Stimulated activated memory B cell treated with anti-CD40 and anti-IgM and Interleukin-4, amounts not matched to agents 10 μg/mL and 1 μg/mL and 100 μg/mL, for 72 hours (primary cell): ENCODE data around the gene SYTL2.
"Not testable (repeated sequence)": the region's sequence is repeated elsewhere in the genome, so short reads cannot be mapped to it uniquely, and the experiment has no call there.

Source experiments
- ATAC-seq: fragments of 150-1000 bp; cut with Tn5 transposase; 2 replicates; pipeline ENCODE4 v1.10.0; 2021
- H3K27ac Mint-ChIP-seq: one replicate; pipeline ENCODE4 v1.8.0; 2022; ENCODE audit warnings: mild to moderate bottlenecking, mixed read lengths
- H3K27me3 Mint-ChIP-seq: one replicate; pipeline ENCODE4 v1.8.0; 2022; ENCODE audit warnings: mixed read lengths
- H3K36me3 Mint-ChIP-seq: one replicate; pipeline ENCODE4 v1.8.0; 2022; ENCODE audit warnings: mixed read lengths
- H3K4me1 Mint-ChIP-seq: one replicate; pipeline ENCODE4 v1.8.0; 2022; ENCODE audit warnings: mixed read lengths
- H3K4me3 Mint-ChIP-seq: one replicate; pipeline ENCODE4 v1.8.0; 2022; ENCODE audit warnings: mild to moderate bottlenecking, moderate library complexity, mixed read lengths
- H3K9me3 Mint-ChIP-seq: one replicate; pipeline ENCODE4 v1.8.0; 2022; ENCODE audit warnings: mixed read lengths

The SYTL2 gene, protein sequence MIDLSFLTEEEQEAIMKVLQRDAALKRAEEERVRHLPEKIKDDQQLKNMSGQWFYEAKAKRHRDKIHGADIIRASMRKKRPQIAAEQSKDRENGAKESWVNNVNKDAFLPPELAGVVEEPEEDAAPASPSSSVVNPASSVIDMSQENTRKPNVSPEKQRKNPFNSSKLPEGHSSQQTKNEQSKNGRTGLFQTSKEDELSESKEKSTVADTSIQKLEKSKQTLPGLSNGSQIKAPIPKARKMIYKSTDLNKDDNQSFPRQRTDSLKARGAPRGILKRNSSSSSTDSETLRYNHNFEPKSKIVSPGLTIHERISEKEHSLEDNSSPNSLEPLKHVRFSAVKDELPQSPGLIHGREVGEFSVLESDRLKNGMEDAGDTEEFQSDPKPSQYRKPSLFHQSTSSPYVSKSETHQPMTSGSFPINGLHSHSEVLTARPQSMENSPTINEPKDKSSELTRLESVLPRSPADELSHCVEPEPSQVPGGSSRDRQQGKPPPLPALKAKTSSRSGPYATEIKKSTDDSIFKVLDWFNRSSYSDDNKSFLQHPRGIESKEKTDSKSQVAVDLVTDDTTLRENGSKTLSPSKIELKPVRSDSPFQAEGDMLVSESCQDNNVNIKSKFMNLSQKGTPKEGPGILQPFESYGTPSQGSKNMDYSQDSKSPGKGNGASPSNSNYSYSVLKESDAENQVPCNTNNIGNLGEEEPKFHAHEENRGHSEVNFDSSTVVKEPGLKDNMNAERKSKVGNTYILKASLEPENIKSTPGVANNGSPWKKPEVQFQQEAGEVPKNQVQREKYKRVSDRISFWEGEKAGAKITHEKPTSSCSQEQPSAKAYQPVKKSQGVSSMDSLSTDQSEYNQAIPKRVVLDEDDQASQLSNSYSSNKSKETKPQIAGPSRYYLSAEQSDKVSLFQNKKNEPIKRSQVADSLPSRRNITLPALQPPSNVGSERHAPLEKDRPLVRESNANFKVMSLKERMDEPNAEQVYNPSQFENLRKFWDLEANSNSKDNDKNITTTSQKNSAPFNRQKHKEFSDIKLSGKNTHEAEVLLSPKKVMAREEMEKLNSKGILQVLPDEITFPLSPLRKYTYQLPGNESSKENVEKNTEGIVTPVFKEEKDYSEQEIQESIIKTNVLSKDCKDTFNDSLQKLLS (N-terminal part only)

DNA sequence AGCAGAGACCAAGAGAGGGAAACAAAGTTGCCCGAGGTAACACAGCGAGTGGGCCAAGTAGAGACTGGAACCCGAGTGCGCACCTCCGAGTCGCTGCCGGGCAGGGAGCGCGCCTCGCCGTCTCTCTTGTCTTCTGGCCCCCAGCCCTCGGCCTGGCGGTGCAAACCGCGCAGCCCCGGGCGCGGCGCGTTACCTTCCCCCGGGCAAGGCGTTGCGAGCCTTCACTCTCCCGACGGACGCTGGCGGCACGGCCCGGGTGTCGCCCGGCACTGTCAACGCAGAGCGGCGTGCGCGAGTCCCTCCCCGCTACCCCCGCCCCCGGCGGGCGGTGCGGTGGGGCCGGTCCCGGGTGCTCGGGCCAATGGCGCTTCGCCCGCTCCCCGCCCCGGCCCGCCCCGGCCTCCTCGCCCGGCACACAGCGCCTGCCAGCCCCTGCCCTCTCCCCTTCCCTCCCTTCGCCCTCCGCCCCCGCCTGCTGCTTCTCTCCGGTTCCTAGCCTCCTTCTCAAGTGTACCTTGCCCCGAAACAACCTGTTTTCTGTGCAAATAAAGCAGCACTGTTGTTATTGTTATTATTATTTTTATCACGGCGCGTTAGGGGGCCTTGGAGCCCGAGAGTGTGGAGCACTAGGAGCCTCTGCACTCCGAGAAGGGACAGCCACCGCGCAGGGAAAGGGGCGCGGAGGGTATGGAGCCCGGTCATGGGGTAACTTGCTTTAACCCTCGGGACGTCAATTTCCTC is at the start of gene SYTL2:
TSS of gene SYTL2 (minus strand) at position 271 of the 741 bp plus-strand sequence. CDS start 53,416 bp downstream, outside the sequence.
- no peaks in the 10 kb centered on the region for H3K9me3 Mint-ChIP-seq
- H3K4me1 Mint-ChIP-seq: peaks cover 20% of the 10 kb centered on the region
- H3K36me3 Mint-ChIP-seq: no peaks in the 10 kb centered on the region
- peak; percentile 93 for ATAC-seq
- H3K27ac Mint-ChIP-seq: no peak within 1 kb of the TSS
- peaks cover 20% of the 10 kb centered on the region for H3K27me3 Mint-ChIP-seq
- peak within 1 kb of the TSS; percentile 74 for H3K4me3 Mint-ChIP-seq

GRCh38 chr11:85859541-85859940 is 48.6 kb upstream of the SYTL2 start:
- ATAC-seq, H3K9me3 Mint-ChIP-seq, H3K4me1 Mint-ChIP-seq, H3K4me3 Mint-ChIP-seq, H3K27ac Mint-ChIP-seq, H3K36me3 Mint-ChIP-seq: not testable (repeated sequence)
- H3K27me3 Mint-ChIP-seq: peaks cover 21% of the 10 kb centered on the region

DNA sequence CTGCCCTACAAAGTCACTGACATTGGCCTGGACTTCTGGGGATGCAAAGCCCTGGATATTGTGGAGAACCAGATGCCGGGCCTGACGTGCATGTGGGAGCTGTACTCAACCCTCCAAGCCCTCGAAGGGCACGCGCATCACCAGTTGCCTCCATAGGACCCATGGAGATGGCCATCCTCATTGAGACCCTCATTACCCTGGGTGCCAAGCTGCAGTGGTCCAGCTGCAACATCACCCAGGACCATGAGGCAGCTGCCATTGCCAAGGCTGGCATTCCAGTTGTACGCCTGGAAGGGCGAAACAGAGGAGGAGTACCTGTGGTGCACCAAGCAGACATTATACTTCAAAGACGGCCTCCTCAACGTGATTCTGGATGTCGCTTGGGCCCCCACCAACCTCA is 46.2 kb upstream of the SYTL2 start:
- Mint-ChIP-seq H3K4me3 (no peak overlapping the region), H3K9me3 (no peaks in the 10 kb centered on the region), H3K4me1 (peaks cover 6% of the 10 kb centered on the region), H3K27ac (no peak overlapping the region), H3K27me3 (peaks cover 21% of the 10 kb centered on the region), H3K36me3 (no peaks in the 10 kb centered on the region)
- no peak for ATAC-seq

DNA sequence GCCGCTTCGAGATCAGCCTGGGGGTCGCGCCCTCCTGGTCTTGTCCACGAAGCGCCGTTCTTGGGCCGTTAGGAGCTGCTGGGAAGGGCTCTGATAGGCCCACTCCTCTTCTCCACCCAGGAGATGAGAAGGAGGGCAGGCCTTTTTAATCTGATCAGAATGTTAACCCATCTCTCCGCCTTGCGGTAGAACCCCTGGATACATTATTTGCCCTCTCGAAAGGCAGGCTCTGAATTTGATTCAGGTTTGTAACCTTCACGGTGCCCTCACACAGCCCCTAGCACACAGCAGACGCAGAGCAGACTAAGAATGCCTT is 44.4 kb upstream of the SYTL2 start, which contains the start of gene CCDC83:
TSS of gene CCDC83 (plus strand) at position 43 of the 316 bp plus-strand sequence. CDS start 9,741 bp downstream, outside the sequence.
- peaks cover under 1% of the 10 kb centered on the region for H3K36me3 Mint-ChIP-seq

GRCh38 chr11:85854557-85855340 is 43.8 kb upstream of the SYTL2 start:
- Mint-ChIP-seq H3K4me3 (peak overlapping the region; percentile 88), H3K9me3 (no peaks in the 10 kb centered on the region), H3K36me3 (peaks cover 5% of the 10 kb centered on the region), H3K4me1 (peaks cover 6% of the 10 kb centered on the region), H3K27me3 (peaks cover 19% of the 10 kb centered on the region), H3K27ac (peak overlapping the region; percentile 83)
- ATAC-seq: peak; percentile 99

More for the DNA sequence above, 44.4 kb upstream of the SYTL2 start, which contains the start of gene CCDC83:
- peaks cover 21% of the 10 kb centered on the region for H3K27me3 Mint-ChIP-seq
- no peak for ATAC-seq
- no peaks in the 10 kb centered on the region for H3K9me3 Mint-ChIP-seq
- peak within 1 kb of the TSS; percentile 88 for H3K4me3 Mint-ChIP-seq
- peak within 1 kb of the TSS; percentile 83 for H3K27ac Mint-ChIP-seq
- H3K4me1 Mint-ChIP-seq: peaks cover 6% of the 10 kb centered on the region

DNA sequence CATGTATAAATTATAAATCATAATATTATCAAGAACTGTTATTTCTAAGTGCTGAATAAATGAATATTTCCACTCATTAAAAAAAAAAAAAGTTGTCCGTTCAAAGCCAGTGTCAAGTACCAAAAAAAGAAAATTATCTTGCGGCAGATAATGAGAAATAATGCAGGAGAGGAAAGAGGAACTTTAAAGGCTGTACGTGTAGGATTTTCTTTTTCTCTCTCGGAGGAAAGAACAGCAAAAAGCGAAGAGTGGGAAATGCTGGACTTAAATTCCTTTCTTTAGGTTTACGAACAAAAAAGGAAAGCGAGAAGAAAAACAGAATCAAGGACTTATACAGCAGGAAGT is 43.2 kb upstream of the SYTL2 start:
- Mint-ChIP-seq H3K9me3 (no peaks in the 10 kb centered on the region), H3K4me1 (peaks cover 6% of the 10 kb centered on the region), H3K4me3 (peak overlapping the region; percentile 88), H3K27me3 (peaks cover 13% of the 10 kb centered on the region), H3K36me3 (peaks cover 5% of the 10 kb centered on the region), H3K27ac (peak overlapping the region; percentile 83)
- no peak for ATAC-seq

DNA sequence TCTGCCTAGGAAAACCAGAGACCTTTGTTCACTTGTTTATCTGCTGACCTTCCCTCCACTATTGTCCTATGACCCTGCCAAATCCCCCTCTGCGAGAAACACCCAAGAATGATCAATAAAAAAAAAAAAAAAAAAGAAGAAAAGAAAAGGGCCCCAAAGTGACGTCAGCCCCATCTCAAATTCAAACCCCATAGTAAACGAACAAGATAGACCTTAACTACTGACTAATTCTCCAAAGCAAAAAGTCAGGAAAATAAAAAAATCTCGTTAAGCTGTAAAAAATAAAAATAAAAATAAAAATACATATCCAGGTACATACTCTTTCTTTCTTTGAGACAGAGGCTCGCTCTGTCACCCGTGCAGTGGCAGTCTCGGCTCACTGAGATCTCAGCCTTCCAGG is 42.6 kb upstream of the SYTL2 start:
- not testable (repeated sequence) for H3K4me1 Mint-ChIP-seq, H3K27ac Mint-ChIP-seq, H3K36me3 Mint-ChIP-seq, ATAC-seq, H3K4me3 Mint-ChIP-seq, H3K27me3 Mint-ChIP-seq, H3K9me3 Mint-ChIP-seq

DNA sequence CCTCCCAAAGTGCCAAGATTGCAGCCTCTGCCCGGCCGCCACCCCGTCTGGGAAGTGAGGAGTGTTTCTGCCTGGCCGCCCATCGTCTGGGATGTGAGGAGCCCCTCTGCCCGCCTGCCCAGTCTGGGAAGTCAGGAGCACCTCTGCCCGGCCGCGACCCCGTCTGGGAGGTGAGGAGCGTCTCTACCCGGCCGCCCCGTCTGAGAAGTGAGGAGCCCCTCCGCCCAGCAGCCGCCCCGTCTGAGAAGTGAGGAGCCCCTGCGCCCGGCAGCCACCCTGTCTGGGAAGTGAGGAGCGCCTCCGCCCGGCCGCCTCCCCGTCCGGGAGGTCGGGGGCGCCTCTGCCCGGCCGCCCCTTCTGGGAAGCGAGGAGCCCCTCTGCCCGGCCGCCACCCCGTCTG is 41.8 kb upstream of the SYTL2 start:
- not testable (repeated sequence) for H3K9me3 Mint-ChIP-seq

DNA sequence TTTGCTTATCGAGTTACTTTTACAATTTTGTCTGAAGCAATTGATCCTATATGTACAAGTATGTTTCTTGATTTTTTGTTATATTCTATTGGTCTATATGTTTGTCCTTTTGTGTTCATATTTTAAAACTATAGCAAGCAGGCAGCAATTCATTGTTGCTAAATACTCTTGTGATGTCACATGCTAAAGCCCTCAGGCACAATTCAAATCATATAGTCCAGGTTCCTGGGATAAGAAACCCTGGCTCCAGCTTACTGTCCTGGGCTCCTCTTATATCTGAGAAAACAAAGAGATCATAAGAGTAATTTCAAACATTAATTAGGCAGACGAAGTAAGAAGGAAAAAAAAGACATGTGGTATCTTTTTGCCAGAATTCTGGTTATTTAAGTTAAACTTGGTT is 37.6 kb upstream of the SYTL2 start:
- no peaks in the 10 kb centered on the region for H3K4me1 Mint-ChIP-seq

More for the DNA sequence above, 41.8 kb upstream of the SYTL2 start:
- ATAC-seq, H3K27ac Mint-ChIP-seq, H3K27me3 Mint-ChIP-seq, H3K4me3 Mint-ChIP-seq, H3K36me3 Mint-ChIP-seq, H3K4me1 Mint-ChIP-seq: not testable (repeated sequence)

DNA sequence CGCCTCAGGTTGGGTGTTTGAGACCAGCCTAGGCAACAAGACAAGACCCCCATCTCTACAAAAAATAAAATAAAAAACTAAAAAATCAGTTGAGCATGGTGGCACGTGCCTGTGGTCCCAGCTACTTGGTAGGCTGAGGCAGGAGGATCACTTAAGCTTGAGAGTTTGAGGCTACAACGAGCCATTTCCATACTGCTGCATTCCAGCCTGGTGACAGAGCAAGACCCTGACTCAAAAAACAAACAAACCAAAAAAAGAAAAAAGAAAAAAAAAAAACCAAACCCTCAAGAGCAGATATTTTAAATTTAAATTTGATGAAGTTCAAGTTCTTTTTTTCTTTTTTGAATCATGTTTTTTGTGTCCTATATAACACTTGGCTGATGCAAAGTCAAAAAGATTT is 37.1 kb upstream of the SYTL2 start:
- H3K36me3 Mint-ChIP-seq: peaks cover 5% of the 10 kb centered on the region
- no peak overlapping the region for H3K27ac Mint-ChIP-seq
- no peak overlapping the region for H3K4me3 Mint-ChIP-seq
- H3K27me3 Mint-ChIP-seq: no peaks in the 10 kb centered on the region
- H3K4me1 Mint-ChIP-seq: no peaks in the 10 kb centered on the region
- no peak for ATAC-seq
- no peaks in the 10 kb centered on the region for H3K9me3 Mint-ChIP-seq

More for the DNA sequence above, 37.6 kb upstream of the SYTL2 start:
- Mint-ChIP-seq H3K27ac (no peak overlapping the region), H3K27me3 (no peaks in the 10 kb centered on the region), H3K4me3 (no peak overlapping the region), H3K9me3 (no peaks in the 10 kb centered on the region), H3K36me3 (peaks cover 5% of the 10 kb centered on the region)
- no peak for ATAC-seq

- Mint-ChIP-seq H3K9me3 (no peaks in the 10 kb centered on the region), H3K27me3 (no peaks in the 10 kb centered on the region), H3K27ac (no peak overlapping the region), H3K36me3 (peaks cover 5% of the 10 kb centered on the region), H3K4me1 (no peaks in the 10 kb centered on the region), H3K4me3 (no peak overlapping the region)
- no peak for ATAC-seq
Measured at GRCh38 chr11:85847436-85847835, 36.5 kb upstream of the SYTL2 start.

GRCh38 chr11:85845124-85845631 is 34.2 kb upstream of the SYTL2 start:
- no peak for ATAC-seq
- H3K4me1 Mint-ChIP-seq: no peaks in the 10 kb centered on the region
- no peak overlapping the region for H3K27ac Mint-ChIP-seq
- peaks cover 3% of the 10 kb centered on the region for H3K36me3 Mint-ChIP-seq
- H3K27me3 Mint-ChIP-seq: no peaks in the 10 kb centered on the region
- H3K4me3 Mint-ChIP-seq: no peak overlapping the region
- no peaks in the 10 kb centered on the region for H3K9me3 Mint-ChIP-seq

DNA sequence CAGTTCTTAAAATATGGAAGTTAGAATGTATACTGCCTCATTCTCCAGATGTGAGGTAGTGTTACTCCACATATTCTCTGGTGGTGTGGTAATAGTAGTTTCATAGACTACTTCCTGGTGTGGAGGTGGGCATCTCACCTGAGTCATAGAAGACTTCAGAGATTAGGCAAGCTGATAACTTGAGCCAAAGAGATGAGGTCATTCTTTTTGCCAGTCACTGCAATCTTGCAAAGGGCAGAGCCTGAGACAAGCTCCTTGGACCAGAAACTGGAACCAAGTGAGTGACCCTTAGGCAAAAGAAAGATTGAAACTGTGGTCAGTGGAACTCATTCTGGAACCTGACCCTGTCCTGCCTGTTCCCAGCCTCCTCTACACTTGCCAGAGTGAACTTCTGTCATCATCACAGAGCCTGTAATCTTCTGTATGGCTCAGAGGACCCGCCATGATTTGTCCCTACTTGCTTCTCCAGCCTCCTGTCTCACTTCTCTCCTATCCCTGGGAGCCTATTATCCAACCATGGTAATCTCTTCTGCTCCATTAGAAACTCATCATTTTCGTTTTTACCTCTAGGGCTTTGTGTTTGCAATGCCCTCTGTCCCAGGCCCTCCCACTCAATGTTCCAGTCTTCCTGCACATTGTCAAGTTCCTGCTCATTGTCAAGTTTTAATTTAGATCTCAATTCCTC is 33.6 kb upstream of the SYTL2 start:
- H3K4me3 Mint-ChIP-seq: no peak overlapping the region
- no peaks in the 10 kb centered on the region for H3K9me3 Mint-ChIP-seq
- no peak overlapping the region for H3K27ac Mint-ChIP-seq
- ATAC-seq: no peak
- H3K36me3 Mint-ChIP-seq: no peaks in the 10 kb centered on the region
- H3K4me1 Mint-ChIP-seq: no peaks in the 10 kb centered on the region
- no peaks in the 10 kb centered on the region for H3K27me3 Mint-ChIP-seq
